WTC11 (cell line): Measurements from ENCODE around the gene NUDT12.

ENCODE experiments used
- ETV6 ChIP-seq: sonication (generic); formaldehyde crosslinking; IDR thresholded peaks from 2 replicates; pipeline ENCODE4 v1.8.1; 2022; ENCODE audit warnings: mild to moderate bottlenecking, missing genetic modification reagents
- JAZF1 ChIP-seq: fragments of 250-450 bp; sonication (Bioruptor Pico); IDR thresholded peaks from 2 replicates; pipeline ENCODE4 v1.9.0; 2021; ENCODE audit warnings: moderate library complexity, mild to moderate bottlenecking, inconsistent platforms
- JUN ChIP-seq: sonication (generic); formaldehyde crosslinking; IDR thresholded peaks from 2 replicates; pipeline ENCODE4 v1.8.0; 2023; ENCODE audit warnings: mild to moderate bottlenecking, missing genetic modification reagents
- NFATC4 ChIP-seq: fragments of 250-450 bp; sonication (Bioruptor Pico); IDR thresholded peaks from 2 replicates; pipeline ENCODE4 v1.9.0; 2021; ENCODE audit warnings: mild to moderate bottlenecking
- NR1H2 ChIP-seq: sonication (generic); formaldehyde crosslinking; IDR thresholded peaks from 2 replicates; pipeline ENCODE4 v1.9.0; 2021; ENCODE audit warnings: mild to moderate bottlenecking, moderate library complexity, missing genetic modification reagents
- TCF7 ChIP-seq: sonication (generic); formaldehyde crosslinking; IDR thresholded peaks from 2 replicates; pipeline ENCODE4 v1.8.0; 2022; ENCODE audit warnings: mild to moderate bottlenecking, low read depth, missing genetic modification reagents, moderate library complexity
- TF ChIP-seq, protein P1 (sequence below): sonication (generic); formaldehyde crosslinking; IDR thresholded peaks from 2 replicates; pipeline ENCODE4 v1.8.1; 2022; ENCODE audit warnings: mild to moderate bottlenecking, missing genetic modification reagents, moderate library complexity, borderline replicate concordance
- TF ChIP-seq, protein P2 (sequence below): sonication (generic); formaldehyde crosslinking; IDR thresholded peaks from 2 replicates; pipeline ENCODE4 v1.8.0; 2023; ENCODE audit warnings: missing genetic modification reagents, mild to moderate bottlenecking, borderline replicate concordance
- TF ChIP-seq, protein P3 (sequence below): sonication (generic); formaldehyde crosslinking; IDR thresholded peaks from 2 replicates; pipeline ENCODE4 v1.8.1; 2022; ENCODE audit warnings: low read depth, mild to moderate bottlenecking, moderate library complexity, missing genetic modification reagents, borderline replicate concordance
- TF ChIP-seq, protein P4 (sequence below): fragments of 200-600 bp; IDR thresholded peaks from 2 replicates; pipeline ENCODE4 v1.8.0; 2022; ENCODE audit warnings: antibody characterized with exemption
- TF ChIP-seq, protein P5 (sequence below): sonication (generic); formaldehyde crosslinking; conservative IDR thresholded peaks from 2 replicates; pipeline ENCODE4 v1.8.1; 2022; ENCODE audit warnings: mild to moderate bottlenecking, missing genetic modification reagents
- TF ChIP-seq, protein P6 (sequence below): sonication (generic); formaldehyde crosslinking; IDR thresholded peaks from 2 replicates; pipeline ENCODE4 v1.8.1; 2022; ENCODE audit warnings: mild to moderate bottlenecking, moderate library complexity, missing genetic modification reagents

DNA sequence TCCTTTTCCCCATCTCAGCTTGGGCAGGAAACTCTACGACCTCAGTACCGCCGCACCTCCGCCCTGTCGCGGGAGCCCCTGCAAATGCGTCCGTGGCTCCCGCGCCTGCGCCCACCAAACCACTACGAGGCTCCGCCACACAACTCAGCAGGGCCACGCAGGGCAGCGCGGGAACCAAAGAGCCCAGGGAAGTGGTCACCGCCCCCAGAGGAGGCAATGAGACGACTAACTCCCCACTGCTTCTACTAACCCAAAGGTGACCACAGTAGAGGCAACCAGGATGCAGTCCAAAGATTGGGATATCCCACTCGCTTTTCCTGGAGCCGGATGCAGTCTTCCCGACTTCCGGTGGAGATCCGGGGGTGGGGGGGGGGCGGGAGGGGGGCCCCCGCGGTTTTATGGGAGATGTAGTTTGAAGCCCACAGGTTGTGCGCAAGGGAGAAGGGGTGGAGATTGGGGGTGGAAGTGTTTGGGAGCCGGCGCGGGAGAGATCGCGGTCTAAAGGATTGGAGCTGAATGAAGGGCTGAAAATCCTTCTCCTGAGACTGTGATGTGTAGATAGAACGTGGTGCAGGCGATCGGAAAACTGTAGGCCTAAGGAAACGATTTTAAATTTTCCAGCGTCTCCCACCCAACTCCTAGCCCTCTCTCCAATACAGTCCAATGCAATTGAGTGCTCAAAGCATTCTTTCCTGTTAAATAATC lies at the start of gene NUDT12:
- TF ChIP-seq JAZF1 (CRISPR knock-in tag): no peak
- TF ChIP-seq, protein P1, sequence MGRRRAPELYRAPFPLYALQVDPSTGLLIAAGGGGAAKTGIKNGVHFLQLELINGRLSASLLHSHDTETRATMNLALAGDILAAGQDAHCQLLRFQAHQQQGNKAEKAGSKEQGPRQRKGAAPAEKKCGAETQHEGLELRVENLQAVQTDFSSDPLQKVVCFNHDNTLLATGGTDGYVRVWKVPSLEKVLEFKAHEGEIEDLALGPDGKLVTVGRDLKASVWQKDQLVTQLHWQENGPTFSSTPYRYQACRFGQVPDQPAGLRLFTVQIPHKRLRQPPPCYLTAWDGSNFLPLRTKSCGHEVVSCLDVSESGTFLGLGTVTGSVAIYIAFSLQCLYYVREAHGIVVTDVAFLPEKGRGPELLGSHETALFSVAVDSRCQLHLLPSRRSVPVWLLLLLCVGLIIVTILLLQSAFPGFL: no peak
- TF ChIP-seq, protein P2, sequence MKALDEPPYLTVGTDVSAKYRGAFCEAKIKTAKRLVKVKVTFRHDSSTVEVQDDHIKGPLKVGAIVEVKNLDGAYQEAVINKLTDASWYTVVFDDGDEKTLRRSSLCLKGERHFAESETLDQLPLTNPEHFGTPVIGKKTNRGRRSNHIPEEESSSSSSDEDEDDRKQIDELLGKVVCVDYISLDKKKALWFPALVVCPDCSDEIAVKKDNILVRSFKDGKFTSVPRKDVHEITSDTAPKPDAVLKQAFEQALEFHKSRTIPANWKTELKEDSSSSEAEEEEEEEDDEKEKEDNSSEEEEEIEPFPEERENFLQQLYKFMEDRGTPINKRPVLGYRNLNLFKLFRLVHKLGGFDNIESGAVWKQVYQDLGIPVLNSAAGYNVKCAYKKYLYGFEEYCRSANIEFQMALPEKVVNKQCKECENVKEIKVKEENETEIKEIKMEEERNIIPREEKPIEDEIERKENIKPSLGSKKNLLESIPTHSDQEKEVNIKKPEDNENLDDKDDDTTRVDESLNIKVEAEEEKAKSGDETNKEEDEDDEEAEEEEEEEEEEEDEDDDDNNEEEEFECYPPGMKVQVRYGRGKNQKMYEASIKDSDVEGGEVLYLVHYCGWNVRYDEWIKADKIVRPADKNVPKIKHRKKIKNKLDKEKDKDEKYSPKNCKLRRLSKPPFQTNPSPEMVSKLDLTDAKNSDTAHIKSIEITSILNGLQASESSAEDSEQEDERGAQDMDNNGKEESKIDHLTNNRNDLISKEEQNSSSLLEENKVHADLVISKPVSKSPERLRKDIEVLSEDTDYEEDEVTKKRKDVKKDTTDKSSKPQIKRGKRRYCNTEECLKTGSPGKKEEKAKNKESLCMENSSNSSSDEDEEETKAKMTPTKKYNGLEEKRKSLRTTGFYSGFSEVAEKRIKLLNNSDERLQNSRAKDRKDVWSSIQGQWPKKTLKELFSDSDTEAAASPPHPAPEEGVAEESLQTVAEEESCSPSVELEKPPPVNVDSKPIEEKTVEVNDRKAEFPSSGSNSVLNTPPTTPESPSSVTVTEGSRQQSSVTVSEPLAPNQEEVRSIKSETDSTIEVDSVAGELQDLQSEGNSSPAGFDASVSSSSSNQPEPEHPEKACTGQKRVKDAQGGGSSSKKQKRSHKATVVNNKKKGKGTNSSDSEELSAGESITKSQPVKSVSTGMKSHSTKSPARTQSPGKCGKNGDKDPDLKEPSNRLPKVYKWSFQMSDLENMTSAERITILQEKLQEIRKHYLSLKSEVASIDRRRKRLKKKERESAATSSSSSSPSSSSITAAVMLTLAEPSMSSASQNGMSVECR: no peak
- no peak for TF ChIP-seq NR1H2 (CRISPR knock-in tag)
- TF ChIP-seq, protein P3, sequence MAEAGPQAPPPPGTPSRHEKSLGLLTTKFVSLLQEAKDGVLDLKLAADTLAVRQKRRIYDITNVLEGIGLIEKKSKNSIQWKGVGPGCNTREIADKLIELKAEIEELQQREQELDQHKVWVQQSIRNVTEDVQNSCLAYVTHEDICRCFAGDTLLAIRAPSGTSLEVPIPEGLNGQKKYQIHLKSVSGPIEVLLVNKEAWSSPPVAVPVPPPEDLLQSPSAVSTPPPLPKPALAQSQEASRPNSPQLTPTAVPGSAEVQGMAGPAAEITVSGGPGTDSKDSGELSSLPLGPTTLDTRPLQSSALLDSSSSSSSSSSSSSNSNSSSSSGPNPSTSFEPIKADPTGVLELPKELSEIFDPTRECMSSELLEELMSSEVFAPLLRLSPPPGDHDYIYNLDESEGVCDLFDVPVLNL (CRISPR knock-in tag): no peak
- TF ChIP-seq, protein P4, sequence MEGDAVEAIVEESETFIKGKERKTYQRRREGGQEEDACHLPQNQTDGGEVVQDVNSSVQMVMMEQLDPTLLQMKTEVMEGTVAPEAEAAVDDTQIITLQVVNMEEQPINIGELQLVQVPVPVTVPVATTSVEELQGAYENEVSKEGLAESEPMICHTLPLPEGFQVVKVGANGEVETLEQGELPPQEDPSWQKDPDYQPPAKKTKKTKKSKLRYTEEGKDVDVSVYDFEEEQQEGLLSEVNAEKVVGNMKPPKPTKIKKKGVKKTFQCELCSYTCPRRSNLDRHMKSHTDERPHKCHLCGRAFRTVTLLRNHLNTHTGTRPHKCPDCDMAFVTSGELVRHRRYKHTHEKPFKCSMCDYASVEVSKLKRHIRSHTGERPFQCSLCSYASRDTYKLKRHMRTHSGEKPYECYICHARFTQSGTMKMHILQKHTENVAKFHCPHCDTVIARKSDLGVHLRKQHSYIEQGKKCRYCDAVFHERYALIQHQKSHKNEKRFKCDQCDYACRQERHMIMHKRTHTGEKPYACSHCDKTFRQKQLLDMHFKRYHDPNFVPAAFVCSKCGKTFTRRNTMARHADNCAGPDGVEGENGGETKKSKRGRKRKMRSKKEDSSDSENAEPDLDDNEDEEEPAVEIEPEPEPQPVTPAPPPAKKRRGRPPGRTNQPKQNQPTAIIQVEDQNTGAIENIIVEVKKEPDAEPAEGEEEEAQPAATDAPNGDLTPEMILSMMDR: no peak
- no peak for TF ChIP-seq ETV6 (CRISPR knock-in tag)
- TF ChIP-seq, protein P5, sequence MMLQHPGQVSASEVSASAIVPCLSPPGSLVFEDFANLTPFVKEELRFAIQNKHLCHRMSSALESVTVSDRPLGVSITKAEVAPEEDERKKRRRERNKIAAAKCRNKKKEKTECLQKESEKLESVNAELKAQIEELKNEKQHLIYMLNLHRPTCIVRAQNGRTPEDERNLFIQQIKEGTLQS (CRISPR knock-in tag): no peak
- TF ChIP-seq NFATC4 (CRISPR knock-in tag): no peak
- no peak for TF ChIP-seq JUN (CRISPR knock-in tag)
- TF ChIP-seq, protein P6, sequence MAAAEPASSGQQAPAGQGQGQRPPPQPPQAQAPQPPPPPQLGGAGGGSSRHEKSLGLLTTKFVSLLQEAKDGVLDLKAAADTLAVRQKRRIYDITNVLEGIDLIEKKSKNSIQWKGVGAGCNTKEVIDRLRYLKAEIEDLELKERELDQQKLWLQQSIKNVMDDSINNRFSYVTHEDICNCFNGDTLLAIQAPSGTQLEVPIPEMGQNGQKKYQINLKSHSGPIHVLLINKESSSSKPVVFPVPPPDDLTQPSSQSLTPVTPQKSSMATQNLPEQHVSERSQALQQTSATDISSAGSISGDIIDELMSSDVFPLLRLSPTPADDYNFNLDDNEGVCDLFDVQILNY: no peak
- no peak for TF ChIP-seq TCF7 (CRISPR knock-in tag)
